ENCODE results near the gene WFDC12. TPM values are rescaled to one million over a fixed set of nuclear protein-coding genes. Genes with fewer than 3 reads are reported as not detected.
"Not testable (repeated sequence)": the region's sequence is repeated elsewhere in the genome, so short reads cannot be mapped to it uniquely, and the experiment has no call there.

The WFDC12 gene
- polyA plus RNA-seq, 1 experiment: not detected

DNA sequence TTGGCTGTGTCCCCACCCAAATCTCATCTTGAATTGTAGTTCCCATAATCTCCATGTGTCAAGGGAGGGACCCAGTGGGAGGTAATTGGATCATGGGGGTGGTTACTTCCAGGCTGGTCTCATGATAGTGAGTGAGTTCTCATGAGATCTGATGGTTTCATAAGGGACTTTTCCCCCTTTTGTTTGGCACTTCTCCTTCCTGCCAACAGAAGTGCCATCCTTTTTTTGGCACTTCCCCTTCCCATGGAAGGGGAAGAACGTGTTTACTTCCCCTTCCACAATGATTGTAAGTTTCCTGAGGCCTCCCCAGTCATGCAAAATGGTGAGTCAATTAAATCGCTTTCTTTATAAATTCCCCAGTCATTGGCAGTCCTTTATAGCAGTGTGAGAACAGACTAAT, 32.4 kb upstream of the WFDC12 start:
- ChIA-PET POLR2A (no interaction called here), CTCF (interaction anchor here (1.3 kb wide), 1 partner anchor 137 kb away, joined by 3 read pairs; no protein-coding TSS in a partner anchor)
- Histone ChIP-seq H3K27ac (ENCODE audit: low read depth, low read length) (no peak overlapping the region), H3K9me3 (ENCODE audit: control insufficient read depth, insufficient read depth, low read length) (no peaks in the 10 kb centered on the region), H3K27me3 (ENCODE audit: control insufficient read depth, insufficient read depth, low read length) (peaks cover 4% of the 10 kb centered on the region), H3K4me3 (ENCODE audit: low read depth, low read length) (no peak overlapping the region)
- DNase-seq (ENCODE audit: low read depth, low spot score): no peak
- TF ChIP-seq, protein P1, sequence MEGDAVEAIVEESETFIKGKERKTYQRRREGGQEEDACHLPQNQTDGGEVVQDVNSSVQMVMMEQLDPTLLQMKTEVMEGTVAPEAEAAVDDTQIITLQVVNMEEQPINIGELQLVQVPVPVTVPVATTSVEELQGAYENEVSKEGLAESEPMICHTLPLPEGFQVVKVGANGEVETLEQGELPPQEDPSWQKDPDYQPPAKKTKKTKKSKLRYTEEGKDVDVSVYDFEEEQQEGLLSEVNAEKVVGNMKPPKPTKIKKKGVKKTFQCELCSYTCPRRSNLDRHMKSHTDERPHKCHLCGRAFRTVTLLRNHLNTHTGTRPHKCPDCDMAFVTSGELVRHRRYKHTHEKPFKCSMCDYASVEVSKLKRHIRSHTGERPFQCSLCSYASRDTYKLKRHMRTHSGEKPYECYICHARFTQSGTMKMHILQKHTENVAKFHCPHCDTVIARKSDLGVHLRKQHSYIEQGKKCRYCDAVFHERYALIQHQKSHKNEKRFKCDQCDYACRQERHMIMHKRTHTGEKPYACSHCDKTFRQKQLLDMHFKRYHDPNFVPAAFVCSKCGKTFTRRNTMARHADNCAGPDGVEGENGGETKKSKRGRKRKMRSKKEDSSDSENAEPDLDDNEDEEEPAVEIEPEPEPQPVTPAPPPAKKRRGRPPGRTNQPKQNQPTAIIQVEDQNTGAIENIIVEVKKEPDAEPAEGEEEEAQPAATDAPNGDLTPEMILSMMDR (IDR thresholded peaks at IDR 0.05; ENCODE audit: low read depth, low read length): no peak

DNA sequence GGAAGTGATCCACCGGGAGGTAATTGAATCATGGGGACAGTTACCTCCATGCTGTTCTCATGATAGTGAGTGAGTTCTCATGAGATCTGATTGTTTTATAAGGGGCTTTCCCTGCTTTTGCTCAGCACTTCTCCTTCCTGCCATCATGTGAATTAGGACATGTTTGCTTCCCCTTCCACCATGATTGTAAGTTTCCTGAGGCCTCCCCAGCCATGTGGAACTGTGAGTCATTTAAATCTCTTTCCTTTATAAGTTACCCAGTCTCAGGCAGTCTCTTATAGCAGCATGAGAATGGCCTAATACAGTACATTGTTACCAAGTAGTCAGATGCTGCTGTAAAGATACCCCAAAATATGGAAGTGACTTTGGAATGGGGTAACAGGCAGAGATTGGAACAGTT, 30.5 kb upstream of the WFDC12 start:
- H3K4me3 ChIP-seq (ENCODE audit: low read depth, low read length); H3K27ac ChIP-seq (ENCODE audit: low read depth, low read length); H3K9me3 ChIP-seq (ENCODE audit: control insufficient read depth, insufficient read depth, low read length); DNase-seq (ENCODE audit: low read depth, low spot score); CTCF ChIA-PET; H3K27me3 ChIP-seq (ENCODE audit: control insufficient read depth, insufficient read depth, low read length); POLR2A ChIA-PET: not testable (repeated sequence)

DNA sequence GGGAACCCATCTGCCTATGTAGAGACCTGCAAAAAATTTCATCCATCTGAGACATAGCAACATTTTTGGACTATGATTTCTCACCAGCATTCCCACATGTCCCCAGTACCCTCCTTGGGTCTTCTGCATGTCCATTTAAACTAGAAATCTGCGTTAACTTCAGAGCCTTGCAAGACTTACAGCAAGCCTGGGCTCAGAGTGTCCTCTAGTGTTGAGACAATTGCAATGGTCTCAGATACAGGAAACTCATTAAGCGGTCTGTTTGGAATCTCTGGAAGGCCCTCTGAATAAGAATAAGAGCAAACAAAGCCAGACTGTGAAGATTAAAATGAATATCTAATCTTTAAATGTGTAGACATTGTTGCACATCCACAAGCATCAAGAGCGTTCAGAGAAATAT, 29.9 kb upstream of the WFDC12 start:
- no peaks in the 10 kb centered on the region for H3K9me3 ChIP-seq (ENCODE audit: control insufficient read depth, insufficient read depth, low read length)
- DNase-seq (ENCODE audit: low read depth, low spot score): no peak
- peaks cover 6% of the 10 kb centered on the region for H3K27me3 ChIP-seq (ENCODE audit: control insufficient read depth, insufficient read depth, low read length)
- TF ChIP-seq, protein P1 (IDR thresholded peaks at IDR 0.05; ENCODE audit: low read depth, low read length): 0 out of 2 replicates have a peak, but pooled peaks have one; percentile 8
- no peak overlapping the region for H3K4me3 ChIP-seq (ENCODE audit: low read depth, low read length)
- CTCF ChIA-PET: interaction anchor here (0.5 kb wide), 1 partner anchor 253 kb away, joined by 3 read pairs; no protein-coding TSS in a partner anchor
- no peak overlapping the region for H3K27ac ChIP-seq (ENCODE audit: low read depth, low read length)
- POLR2A ChIA-PET: no interaction called here

DNA sequence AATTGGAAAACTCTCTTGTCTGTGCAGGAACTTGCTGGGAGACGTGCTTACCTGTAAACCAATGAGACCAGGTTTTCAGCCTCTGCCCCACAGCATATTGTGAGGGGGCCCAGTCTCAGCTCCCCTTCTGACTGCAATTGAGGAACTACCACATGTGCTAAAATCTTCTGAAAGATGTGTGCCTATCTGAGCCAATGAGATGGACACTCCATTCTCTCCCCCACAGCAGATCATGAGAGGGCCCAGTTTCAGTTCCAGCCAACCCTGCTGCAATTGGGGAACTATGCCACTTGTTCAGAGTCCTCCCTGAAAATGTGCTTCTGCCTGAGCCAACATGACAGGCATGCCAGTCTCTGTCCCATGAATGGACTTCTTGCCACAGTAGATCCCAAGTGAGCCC, 29.5 kb upstream of the WFDC12 start:
- CTCF ChIA-PET: no interaction called here
- Histone ChIP-seq H3K27me3 (ENCODE audit: control insufficient read depth, insufficient read depth, low read length) (peaks cover 6% of the 10 kb centered on the region), H3K4me3 (ENCODE audit: low read depth, low read length) (no peak overlapping the region), H3K9me3 (ENCODE audit: control insufficient read depth, insufficient read depth, low read length) (no peaks in the 10 kb centered on the region), H3K27ac (ENCODE audit: low read depth, low read length) (no peak overlapping the region)
- TF ChIP-seq, protein P1 (IDR thresholded peaks at IDR 0.05; ENCODE audit: low read depth, low read length): no peak
- POLR2A ChIA-PET: no interaction called here
- no peak for DNase-seq (ENCODE audit: low read depth, low spot score)

DNA sequence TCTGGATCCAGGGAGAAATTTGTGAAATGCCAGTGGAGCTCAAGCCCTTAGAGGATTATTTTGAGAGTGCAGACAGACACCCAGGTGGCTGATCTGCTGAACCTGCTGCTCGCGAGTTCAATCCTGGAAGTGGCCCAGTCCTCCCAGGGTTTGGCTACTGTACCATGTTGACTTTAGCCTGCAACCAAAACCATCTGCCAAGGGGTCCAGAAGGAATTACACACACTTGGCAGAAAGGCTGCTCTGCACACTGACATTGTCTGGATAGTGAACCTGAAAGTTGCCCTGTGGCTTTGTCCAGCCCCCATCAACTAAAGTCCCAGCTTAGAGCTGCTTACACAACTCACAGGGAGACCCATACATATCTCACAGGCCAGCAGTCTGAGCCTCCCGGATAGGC, 28.9 kb upstream of the WFDC12 start:
- peaks cover 6% of the 10 kb centered on the region for H3K27me3 ChIP-seq (ENCODE audit: control insufficient read depth, insufficient read depth, low read length)
- H3K4me3 ChIP-seq (ENCODE audit: low read depth, low read length): no peak overlapping the region
- no peak for DNase-seq (ENCODE audit: low read depth, low spot score)
- no peaks in the 10 kb centered on the region for H3K9me3 ChIP-seq (ENCODE audit: control insufficient read depth, insufficient read depth, low read length)
- ChIA-PET POLR2A (no interaction called here), CTCF (no interaction called here)
- TF ChIP-seq, protein P1 (IDR thresholded peaks at IDR 0.05; ENCODE audit: low read depth, low read length): no peak
- no peak overlapping the region for H3K27ac ChIP-seq (ENCODE audit: low read depth, low read length)

DNA sequence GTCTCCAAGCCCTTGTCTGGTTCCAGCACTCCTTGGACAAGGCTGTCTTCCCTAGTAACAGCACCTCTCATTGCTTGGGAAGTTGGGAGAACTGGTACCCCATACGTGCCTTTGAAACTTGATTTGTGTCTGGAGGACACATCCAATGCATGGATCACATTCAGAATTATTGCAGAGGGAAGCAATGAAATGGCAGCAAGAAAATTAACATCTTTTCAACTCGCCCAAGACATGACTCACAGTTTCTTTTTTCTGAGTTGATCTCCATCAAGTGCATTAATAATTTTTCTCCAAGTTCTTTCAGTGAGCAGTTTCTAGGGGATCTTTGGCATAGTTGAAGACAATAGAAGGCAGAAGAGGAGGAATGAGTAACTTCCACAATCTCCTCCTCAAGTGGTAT, 28.1 kb upstream of the WFDC12 start:
- Histone ChIP-seq H3K27ac (ENCODE audit: low read depth, low read length) (no peak overlapping the region), H3K4me3 (ENCODE audit: low read depth, low read length) (no peak overlapping the region), H3K27me3 (ENCODE audit: control insufficient read depth, insufficient read depth, low read length) (peaks cover 9% of the 10 kb centered on the region), H3K9me3 (ENCODE audit: control insufficient read depth, insufficient read depth, low read length) (no peaks in the 10 kb centered on the region)
- ChIA-PET POLR2A (no interaction called here), CTCF (no interaction called here)
- TF ChIP-seq, protein P1 (IDR thresholded peaks at IDR 0.05; ENCODE audit: low read depth, low read length): no peak
- DNase-seq (ENCODE audit: low read depth, low spot score): no peak

Data from AG04450 (cell line).